NCI-H82 treated with DMSO at 0.1 percent for 48 hours (cell line): Measurements from ENCODE around the gene DCP1B.

Experiments
- DNase-seq: peaks from one replicate; lab custom pipeline; 2025; ENCODE audit not compliant: unreplicated experiment; lab: John Stamatoyannopoulos, UW

Gene DCP1B

DNA sequence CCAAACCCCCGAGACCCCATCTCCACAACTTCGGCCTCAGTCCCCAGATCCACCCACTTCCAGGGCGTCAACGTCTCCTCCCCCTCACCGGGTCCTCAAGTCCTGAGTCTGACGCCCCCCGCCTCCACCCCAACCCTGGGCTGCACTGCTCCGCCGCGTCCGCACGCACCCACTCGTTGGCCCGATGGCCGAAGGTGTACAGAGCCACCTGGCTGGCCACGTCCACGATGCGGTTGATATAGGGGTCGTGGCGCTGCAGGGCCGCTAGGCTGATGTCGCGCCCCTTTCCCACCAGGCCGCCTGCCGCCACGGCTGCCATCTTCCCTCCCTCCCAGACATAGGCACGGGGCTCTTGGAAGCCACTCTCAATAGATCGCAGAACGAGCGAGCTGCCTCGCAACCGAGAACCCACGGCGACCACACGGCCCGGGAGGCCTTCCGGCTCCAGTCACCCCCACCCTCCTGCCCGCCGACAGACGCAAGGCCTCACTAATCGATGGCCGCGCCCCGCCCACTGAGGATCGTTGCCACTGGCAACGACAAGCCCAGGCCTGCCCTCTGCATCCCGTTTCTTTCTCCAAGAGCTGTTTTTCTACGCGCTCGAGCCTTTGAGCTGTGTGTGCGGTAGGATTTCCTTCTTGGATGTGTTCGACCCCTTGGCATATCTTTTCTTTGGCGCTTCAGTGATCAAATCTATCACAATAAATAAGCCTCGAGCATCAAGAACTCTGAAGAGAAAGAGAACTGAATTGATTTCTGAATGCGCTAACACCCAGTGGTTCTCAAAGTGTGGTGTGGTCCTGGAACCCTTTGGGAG lies at the start of gene DCP1B:
TSS of gene DCP1B (minus strand) at position 345 of the 817 bp plus-strand sequence. CDS start at position 319, 26 bp downstream.
- peak; percentile 94 for DNase-seq

DNA sequence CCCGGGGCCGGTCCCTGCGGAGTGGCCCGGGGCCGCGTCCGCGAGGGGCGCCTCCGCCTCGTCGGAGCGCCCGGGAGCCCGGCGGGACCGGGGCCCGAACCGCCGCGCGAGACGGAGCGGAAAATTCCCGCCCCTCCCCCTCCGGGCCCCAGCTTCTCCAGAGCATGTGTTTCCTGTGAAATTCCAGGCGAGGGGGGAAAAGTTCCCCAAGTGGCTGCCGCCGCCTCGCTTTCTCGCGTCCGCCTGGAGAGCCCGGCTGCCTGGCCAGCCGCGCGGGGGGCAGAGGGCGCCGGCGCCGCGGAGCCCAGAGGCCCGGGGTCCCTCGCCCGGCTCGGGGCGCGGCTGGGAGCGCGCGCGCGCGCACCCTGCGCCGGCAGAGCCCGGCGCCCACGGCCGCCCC lies 49.4 kb upstream of the DCP1B start:
- DNase-seq, result no peak

DNA sequence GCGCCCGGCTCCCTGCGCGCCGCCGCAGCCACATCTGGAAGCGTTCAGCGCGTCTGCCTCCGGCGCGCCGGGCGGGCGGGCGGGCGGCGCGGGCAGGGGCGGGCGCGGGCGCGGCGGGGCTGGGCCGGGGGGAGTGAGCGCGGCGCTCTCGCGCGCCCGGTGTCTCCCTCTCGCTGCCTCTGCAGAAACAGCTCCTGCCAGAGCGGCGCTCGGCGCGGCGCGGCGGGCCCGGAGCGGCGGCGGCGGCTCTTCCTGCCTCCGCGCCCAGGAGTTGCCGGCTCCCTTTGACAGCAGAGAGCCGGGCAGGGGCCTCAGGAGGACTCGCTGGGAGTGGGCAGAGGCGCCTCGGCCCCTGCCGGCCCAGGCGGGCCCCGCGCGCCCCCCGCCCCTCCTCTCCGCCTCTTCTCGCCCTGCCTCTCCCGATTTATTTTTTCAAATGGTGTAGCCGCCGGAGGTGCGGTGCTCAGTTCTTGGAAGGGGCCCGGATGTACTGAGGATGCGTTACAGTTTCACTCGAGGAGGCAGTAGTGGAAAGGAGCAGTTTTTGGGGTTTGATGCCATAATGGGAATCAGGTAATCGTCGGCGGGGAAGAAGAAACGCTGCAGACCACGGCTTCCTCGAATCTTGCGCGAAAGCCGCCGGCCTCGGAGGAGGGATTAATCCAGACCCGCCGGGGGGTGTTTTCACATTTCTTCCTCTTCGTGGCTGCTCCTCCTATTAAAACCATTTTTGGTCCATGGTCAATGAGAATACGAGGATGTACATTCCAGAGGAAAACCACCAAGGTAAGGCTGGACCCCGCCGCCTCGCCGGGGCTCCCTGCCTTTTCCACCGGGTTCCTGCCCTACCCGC lies 48.8 kb upstream of the DCP1B start, which contains the start of gene CACNA1C:
TSS of gene CACNA1C (plus strand) at position 162 of the 853 bp plus-strand sequence. CDS start at position 738, 576 bp downstream.
- DNase-seq, result peak; percentile 25

DNA sequence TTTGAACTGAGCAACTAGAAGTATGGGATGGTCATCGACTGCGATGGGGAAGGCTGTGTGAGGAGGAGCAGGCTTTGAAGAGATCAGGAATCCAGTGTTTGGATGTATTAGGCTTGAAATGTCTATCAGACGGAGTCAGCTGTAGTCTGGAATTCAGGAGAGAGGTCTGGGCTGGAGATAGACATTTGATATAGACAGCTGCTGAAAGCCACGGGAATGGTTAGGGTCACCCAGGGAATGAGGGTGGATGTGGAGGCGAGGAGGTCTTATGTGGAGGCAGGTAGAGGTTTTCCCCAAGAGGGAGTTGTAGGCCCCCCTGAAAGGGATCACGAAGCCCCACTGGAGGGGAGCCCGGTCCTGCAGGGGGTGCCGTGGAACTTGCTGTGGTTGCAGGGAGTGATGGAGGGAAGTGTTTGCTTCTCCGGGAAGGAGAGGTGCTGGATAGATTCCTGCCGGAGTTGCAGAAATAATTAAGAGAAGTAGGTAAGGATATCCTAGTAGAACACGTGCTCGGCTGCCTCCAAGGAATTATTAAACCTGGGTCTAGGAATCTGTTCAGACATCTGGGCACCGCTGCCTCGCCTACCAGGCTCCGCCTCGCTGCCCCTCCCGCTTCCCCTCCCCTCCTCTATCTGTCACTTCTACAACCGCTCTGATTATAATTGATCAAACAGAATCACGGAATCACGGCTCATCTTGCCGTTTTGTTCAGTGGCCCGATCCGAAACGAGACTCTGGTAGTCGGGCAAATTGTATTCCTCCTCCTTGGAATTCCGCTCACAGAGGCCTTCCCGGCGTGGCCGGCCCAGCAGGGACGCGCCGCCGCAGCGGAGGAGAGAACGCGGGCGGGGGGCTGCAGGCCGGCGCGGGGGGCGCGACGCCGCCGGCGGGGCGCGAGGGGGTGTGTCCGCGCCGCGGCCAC lies 47.7 kb upstream of the DCP1B start:
- peak; percentile 35 for DNase-seq

DNA sequence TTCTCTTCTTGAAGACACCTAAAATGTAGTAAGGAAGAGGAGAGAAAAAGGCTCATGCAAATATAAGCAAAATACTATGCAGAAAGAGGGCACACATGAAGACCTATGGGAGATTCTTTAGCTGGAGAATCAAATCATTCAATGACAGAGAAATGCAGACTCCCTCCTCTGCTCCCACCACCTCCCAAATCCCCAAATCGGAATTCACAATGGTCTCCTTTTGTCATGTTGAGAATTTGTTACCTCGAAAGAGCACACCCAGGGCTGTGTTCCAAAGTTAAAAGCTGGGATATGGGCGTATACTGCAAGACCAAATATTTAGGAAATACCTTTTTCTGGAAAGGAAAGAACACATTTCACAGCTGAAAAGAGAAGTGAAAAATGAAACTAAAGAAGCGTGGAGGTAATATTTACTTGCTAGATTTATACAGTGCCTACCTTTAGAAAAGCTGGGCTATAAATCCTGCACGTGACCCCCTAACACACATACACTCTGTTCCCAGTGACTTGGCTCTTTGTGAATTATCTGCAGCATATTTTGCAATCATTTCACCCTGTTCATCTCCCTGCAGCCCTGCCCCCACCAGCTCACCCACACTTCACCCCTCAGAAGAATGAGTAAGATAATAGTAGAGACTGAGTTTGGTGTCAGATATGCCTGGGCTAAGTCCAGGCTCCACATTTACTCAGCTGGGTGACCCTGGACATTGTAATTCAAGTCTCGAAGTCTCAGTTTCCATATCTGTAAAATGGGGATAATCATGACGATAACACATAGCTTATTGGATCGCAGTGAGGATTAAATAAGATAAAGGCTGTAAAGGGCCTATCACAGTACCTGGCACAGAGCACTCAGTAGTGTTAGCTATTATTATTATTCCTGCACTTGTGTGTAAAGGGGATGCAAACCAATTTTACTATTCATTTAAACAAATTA lies 45.6 kb upstream of the DCP1B start:
- no peak for DNase-seq

DNA sequence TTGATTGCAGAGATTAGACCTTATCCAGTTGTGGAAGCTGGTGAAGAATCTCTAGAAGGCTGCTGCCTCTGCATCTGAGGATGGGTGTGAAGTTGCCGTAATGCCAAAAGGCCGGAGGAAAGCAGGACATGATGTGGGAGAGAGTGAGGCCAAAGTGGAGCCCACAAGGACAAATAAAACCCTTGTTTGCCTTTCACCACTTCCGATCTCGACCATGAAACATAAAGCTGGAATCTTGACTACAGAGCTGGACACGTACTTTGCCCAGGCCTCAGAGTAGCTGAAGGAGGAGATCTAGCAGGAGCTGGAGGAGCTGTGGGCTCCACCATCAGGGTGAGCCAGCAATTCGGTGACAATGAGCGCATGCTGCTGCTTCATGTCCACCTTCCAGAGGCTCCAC lies 43.5 kb upstream of the DCP1B start:
- DNase-seq, result no peak

DNA sequence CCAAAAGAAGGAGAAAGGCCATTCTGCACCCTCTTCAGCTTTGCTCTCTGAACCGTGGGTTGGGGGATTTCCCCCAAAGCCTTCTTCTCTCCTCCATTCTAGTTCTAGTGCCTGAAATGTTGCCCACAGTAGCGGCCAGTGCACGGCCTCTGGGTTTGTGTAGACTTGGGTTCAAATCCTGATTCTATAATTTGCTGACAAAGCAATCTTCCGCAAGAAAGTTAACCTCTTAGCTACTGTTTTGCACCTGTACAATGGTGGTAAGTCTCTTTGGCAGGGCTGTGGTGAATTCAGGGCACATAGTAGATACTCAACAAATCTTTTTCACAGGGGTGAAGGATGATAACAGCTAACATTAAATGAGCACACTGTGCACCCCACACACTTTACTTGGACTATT lies 42.7 kb upstream of the DCP1B start:
- no peak for DNase-seq

DNA sequence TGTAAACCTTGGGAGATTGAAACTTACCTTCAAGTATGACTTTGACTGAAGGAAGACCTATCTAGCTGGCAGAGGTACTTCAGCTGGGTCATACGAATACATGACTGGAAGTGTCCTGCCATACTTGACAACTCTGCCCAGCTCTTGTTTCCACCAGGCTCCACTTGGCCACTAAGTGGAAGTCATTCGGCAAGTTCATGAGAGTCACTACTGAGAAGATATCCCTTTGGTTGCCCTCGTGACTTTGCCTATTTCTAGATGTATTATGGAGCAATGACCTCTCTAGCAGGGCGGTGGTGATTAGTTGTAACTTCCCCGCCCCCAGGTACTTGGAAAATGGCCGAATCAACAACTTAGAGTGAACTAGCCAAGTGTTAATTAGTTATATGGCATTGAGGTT lies 39.9 kb upstream of the DCP1B start:
- DNase-seq, result no peak

DNA sequence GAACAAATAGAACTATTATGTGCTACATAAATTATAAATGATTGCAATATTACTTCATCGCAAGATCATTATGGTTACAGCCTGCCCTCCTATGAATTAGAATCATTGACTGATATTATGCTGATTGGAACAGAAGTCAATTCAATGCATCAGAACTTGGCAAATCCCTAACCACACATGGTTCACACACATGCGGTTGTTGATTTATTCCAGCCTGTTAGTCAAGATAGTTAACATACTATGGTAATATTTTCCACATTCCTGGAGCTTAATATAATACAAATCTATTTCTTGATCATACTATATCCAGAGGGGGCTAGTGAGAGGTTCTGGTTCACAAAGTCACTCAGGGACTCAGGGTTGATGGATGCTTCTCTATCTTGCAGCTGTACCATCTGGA lies 38.8 kb upstream of the DCP1B start:
- no peak for DNase-seq

DNA sequence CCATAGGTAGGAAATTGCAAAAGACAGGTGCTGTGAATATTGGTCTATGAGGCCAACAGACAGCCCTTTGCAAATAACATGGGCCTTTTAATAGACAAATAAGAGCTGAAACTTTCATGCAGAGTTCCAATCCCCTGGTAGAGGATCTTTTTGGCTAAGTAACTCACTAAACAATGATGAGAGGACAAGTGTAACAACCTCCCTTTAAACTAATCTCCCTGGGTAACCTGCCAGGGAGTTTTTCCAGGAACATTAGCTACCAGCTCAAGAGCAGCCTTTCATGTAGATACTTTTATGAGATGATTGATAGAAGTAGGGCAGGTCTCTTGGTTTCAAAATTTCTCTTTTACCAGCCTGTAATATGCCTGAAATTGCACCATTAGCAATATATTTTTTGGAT lies 34.8 kb upstream of the DCP1B start:
- DNase-seq, result no peak

DNA sequence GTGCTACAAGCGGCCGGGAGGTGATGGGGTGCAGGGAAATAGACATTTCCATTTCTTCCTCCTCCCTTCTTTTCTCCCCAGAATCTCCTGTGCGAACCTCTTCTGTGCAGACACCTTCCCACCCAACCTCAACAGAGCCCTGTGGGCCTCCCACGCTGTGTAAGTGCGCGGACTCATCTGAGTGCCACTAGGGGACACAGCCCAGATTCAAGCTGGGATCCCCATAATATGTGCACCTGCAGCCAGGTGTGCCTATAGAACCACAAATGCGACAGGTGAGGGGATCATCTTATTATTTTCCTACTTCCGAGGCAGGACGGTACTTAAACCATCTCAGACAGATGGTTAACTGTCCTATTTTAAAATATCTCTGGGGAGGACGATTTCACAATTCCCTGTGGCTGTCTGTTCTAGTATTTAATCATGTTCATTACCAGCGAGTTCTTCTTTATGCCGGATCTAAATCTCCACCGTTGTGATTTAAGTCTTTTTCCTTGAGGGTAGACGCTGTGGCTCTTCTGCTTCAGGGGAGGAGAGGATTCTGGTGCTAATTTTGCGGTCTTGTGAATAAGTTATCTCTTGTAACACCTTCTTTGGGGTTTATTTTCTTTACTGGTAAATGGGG lies 31.3 kb upstream of the DCP1B start:
- no peak for DNase-seq

DNA sequence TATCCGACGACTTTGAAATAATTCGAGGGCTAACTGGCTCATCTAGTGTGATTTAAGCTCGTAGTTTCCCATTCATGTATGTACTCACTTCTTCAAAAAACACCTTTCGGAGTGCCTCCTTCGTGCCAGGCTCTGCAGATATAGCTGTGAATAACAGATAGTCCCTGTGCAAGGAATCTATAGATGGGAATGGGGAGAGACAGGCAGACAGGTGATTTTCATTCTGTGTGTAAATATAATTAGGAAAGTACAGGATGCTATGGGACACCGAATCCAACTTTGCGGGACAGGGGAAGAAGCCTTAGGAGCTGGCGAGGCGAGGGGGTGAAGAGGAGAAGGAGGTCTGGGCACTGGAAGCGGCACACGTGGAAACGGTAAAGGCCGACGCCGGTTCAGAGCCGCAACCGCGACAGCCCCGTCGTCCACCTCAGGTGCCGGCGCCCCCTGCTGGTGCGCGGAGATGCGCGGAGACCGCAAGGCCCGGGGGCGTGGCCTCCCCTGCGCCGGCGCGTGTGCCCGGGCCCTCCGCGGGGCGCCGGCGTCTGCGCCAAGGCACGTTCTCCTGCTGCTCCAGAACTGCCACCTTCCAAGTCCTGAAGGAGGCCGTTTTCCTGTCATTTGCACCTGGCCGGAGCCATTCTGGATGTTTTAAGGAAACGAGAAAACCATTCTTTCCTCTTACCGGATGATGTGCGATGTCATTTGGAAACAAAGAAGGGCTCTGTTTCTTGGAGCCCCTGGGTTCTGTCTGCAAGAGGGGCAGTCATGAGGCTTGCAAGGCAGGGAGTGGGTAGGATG lies 30.6 kb upstream of the DCP1B start:
- DNase-seq, result peak; percentile 27

DNA sequence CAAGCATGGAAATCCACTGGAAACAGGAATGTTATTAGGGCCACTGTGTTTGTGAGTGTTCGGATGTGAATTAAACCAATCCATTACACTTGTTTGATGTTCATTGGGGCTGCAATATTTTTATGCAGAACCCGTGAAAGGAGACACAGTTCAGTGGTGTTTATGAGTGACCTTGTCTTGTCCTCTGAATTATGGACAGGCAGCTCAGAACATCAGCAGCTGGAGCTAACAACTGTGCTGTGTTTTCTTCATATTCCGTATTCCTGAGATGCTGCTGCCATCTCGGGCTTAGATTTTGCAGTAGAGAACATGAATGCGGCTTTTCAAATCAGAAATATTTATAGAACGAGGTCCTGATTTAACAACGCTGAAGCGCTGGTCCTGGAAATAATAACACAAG lies 28.2 kb upstream of the DCP1B start:
- DNase-seq, result no peak

DNA sequence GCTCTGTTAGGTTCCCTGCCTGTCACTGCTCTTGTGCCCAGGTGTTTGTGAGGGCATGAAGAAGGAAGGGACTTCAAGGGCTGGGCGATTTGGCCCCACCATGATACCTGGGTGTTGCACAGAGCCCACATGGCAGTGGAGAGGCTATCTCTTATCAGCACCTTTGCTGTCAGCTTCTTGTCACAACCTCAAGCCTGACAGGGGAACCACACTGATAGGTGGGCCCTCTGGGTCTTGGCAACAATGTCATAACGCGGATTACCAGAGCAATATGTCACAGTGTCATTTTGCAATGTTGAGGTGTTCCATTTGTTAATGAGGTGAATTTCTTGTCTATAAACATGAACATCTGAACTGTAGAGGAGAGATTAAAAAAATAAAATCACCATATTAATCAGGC lies 25.6 kb upstream of the DCP1B start:
- DNase-seq, result no peak

DNA sequence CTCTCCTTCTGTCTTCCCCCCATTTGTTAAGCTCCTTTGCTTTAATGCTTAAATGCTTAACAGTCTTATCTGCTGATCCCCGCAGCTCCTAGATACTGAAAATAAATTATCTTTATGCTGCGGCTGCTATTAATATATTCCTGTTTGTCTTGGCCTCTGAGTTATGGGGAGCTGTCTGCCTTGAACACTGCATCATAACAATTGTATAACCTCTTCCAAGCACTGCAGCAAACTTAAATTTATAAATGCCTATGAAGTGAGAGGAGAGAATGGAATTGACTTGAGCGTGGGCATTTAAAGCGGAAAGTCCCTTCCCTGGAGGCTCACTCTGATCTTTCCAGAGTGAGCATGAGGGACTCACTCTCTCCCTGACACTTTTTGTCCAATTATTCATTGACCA lies 23.1 kb upstream of the DCP1B start:
- DNase-seq, result peak; percentile 78

DNA sequence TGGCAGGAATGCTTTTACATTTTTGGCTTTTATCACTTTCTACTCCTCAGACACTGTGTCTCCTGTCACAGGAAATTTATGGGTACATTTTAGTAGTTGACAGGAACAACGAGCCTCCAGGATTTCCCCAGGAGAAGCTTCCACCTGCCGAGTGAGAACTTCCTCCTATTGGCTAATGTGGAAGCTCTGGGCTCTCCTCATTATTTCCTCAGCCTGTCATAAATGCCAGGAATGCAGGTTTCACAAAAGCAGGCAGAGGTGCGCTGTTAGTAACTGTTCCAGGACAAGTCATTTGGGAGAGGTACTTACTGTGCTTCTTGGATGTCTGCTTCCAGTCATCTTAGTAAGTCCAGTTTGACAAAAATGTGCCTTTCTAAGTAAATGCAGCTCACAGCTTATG lies 19.1 kb upstream of the DCP1B start:
- DNase-seq, result no peak

DNA sequence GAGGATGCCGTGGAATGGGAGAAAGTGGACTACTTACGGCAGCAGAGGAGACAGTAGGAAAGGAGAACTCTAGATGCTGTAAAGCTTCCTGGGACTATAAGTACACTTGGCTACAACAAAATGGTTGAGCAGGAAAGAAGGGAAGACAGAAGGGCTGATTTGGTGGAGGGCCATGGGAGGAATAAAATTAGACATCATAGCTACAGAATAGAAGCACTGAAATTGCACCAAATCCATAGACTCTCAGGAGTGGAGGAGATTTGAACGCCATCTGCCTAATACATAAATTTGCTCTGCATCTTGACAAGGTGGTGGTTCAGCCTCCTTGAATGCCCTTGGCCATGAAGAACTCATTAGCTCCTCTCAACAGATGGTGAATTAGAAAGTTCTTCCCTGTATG lies 16.3 kb upstream of the DCP1B start:
- DNase-seq, result no peak

DNA sequence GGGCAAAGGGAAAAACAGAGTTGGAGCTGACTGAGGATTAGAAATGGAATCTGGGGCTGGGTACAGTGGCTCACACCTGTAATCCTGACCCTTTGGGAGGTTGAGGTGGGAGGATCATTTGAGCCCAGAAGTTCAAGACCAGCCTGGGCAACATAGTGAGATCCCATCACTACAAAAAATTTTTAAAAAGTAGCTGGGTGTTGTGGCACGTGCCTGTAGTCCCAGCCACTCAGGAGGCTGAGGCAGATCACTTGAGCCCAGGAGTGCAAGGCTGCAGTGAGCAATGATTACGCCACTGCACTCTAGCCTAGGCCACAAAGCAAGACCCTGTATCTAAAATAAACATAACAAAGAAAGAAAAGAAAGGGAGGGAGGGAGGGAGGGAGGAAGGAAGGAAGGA lies 14.9 kb upstream of the DCP1B start:
- DNase-seq, result no peak

DNA sequence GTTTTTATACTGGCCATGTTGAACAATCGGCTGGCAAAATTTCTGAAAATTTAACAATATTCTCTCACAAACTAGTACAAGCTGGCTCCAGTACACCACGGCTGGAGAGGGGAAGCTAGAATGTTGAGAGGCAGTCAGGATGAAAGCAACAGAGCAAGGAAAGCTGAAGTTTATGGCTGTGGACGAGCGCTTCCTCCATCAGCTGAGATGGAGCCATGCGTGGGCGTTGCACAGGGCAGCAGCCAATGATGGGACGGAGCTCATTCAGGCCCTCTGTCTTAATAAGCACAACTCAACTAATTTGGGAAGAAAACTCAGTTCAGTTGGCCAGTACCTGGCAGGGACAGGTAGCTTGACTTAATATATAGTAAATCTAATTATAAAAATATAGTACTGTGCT lies 14.1 kb upstream of the DCP1B start:
- no peak for DNase-seq
